Endothelial cell of umbilical vein (primary cell): Measurements from ENCODE around the gene HMGCS2.

Experiments
- CTCF ChIP-seq, 2 donors: IDR thresholded peaks; 1 replicate in 1 of 2; 2 replicates in 1 of 2; pipeline ENCODE4 v1.5.1; 2011; ENCODE audit warnings: low read length in 2 of 2, mild to moderate bottlenecking in 2 of 2, moderate library complexity in 2 of 2, control low read depth in 1 of 2, inconsistent platforms in 1 of 2, low read depth in 1 of 2; ENCODE audit not compliant: insufficient read depth in 1 of 2; ENCODE audit errors: extremely low read depth in 1 of 2
- EZH2 ChIP-seq: IDR thresholded peaks from 2 replicates; pipeline ENCODE4 v1.6.1; 2012; ENCODE audit warnings: borderline replicate concordance, low read depth, mild to moderate bottlenecking, moderate library complexity, low read length, inconsistent platforms; ENCODE audit not compliant: severe bottlenecking
- FOS ChIP-seq: IDR thresholded peaks from 2 replicates; pipeline ENCODE4 v1.6.1; 2011; ENCODE audit warnings: mild to moderate bottlenecking, low read length, moderate library complexity, borderline replicate concordance; ENCODE audit not compliant: insufficient read depth
- JUN ChIP-seq: IDR thresholded peaks from 2 replicates; pipeline ENCODE4 v1.6.1; 2011; ENCODE audit warnings: borderline replicate concordance, low read depth; ENCODE audit not compliant: insufficient read length, insufficient read depth
- MAX ChIP-seq: IDR thresholded peaks from 2 replicates; pipeline ENCODE4 v1.6.1; 2011; ENCODE audit not compliant: insufficient read depth, insufficient read length
- POLR2A ChIP-seq: IDR thresholded peaks from 2 replicates; pipeline ENCODE4 v1.6.1; 2012; ENCODE audit warnings: low read depth, mild to moderate bottlenecking, control low read depth, low read length
- POLR2AphosphoS5 ChIP-seq: IDR thresholded peaks from 2 replicates; pipeline ENCODE4 v1.6.1; 2012; ENCODE audit warnings: low read depth, mild to moderate bottlenecking, control low read depth, low read length, moderate library complexity; ENCODE audit not compliant: insufficient read depth

- no peak for TF ChIP-seq CTCF (IDR thresholded peaks at IDR 0.05; ENCODE audit: extremely low read depth in 1 of 2, insufficient read depth in 1 of 2, low read depth in 1 of 2, low read length in 2 of 2)
- TF ChIP-seq POLR2AphosphoS5 = no peak
- TF ChIP-seq POLR2A = no peak
- no peak for TF ChIP-seq MAX
- TF ChIP-seq FOS = no peak
- TF ChIP-seq EZH2 = no peak
- no peak for TF ChIP-seq JUN
Observed at GRCh38 chr1:119806489-119806888, 37.8 kb upstream of the HMGCS2 start.
